Prostate gland (tissue), 2 donors: ENCODE results near the gene MDH1. TPM values are rescaled to one million over a fixed set of nuclear protein-coding genes. Genes with fewer than 3 reads are reported as not detected.

Source experiments
- DNase-seq: peaks from one replicate; pipeline ENCODE4 v3.0.0-alpha.2; 2019; ENCODE audit warnings: low spot score
- H3K27ac ChIP-seq, 2 donors: fragments of 200-600 bp; sonication (generic); 2 replicates each; pipeline ENCODE4 v1.5.1; 2017 to 2019
- H3K27me3 ChIP-seq: fragments of 200-600 bp; sonication (generic); replicated peaks from 2 replicates; pipeline ENCODE4 v1.5.1; 2019; ENCODE audit not compliant: insufficient read depth
- H3K36me3 ChIP-seq, 2 donors: fragments of 200-600 bp; sonication (generic); 1 replicate in 1 of 2; 2 replicates in 1 of 2; pipeline versions ENCODE4 v1.5.1 to v1.8.1; 2017 to 2019
- H3K4me1 ChIP-seq: fragments of 200-600 bp; sonication (generic); replicated peaks from 2 replicates; pipeline ENCODE4 v1.5.1; 2019
- H3K4me3 ChIP-seq, 2 donors: fragments of 200-600 bp; sonication (generic); 2 replicates each; pipeline ENCODE4 v1.5.1; 2017 to 2019
- H3K9me3 ChIP-seq: fragments of 200-600 bp; sonication (generic); 2 replicates; pipeline ENCODE4 v1.5.1; 2017
- POLR2A ChIP-seq: fragments of 450-650 bp; IDR thresholded peaks from one replicate; pipeline ENCODE4 v1.6.1; 2016; ENCODE audit warnings: antibody characterized with exemption, mild to moderate bottlenecking
- POLR2AphosphoS5 ChIP-seq: sonication (generic); formaldehyde crosslinking; IDR thresholded peaks from one replicate; pipeline ENCODE4 v1.6.1; 2017; ENCODE audit warnings: antibody characterized with exemption
- WGBS: methylation state at CpG from one replicate; pipeline ENCODE4 v1.1.5; 2018; 5-methylcytosine and 5-hydroxymethylcytosine counted together
- intact Hi-C: fragments of 100-400 bp; cut with DNase I; formaldehyde crosslinking; loops from one replicate; pipeline ENCODE4 v1.14.2; 2022
- total RNA-seq, 2 donors: library from RNA; depleted of rRNA; stranded (reverse); fragments of >200 nt; gene quantifications; one replicate each; pipeline ENCODE4 v1.1.0, GENCODE V29; 2016
- TF ChIP-seq, protein P1 (sequence below), 4 experiments: fragments of 200-600 bp in 2 of 4; fragments of 450-650 bp in 2 of 4; sonication (generic) in 2 of 4; IDR thresholded peaks; 1 replicate in 3 of 4; 2 replicates in 1 of 4; pipeline ENCODE4 v1.5.1; 2016 to 2019; ENCODE audit warnings: antibody characterized with exemption in 4 of 4, mild to moderate bottlenecking in 2 of 4, moderate library complexity in 2 of 4

MDH1 gene
- total RNA-seq, 2 donors from 2014 or later = 120 to 160 TPM

DNA sequence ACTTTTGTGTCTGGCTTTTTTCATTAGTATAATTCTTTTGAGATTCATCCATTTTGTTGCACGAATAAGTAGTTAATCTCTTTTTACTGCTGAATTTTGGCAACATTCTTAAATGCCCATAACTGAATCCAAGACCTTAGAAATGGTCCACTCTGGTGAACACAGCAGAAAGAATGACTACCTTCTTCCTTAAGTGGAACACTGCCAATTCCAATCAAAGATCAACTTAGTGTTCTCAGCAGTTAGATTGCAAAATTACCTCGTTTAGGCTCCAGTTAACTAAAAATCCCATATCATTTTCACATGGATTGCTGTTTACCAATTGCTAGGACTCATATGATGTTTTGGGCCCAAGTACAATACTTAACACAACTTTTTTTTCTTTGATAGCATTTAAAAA is 59.9 kb downstream of the MDH1 start:
- intact Hi-C loops = no loop called here
- DNase-seq = no peak
- Histone ChIP-seq H3K4me3 (no peak overlapping the region), H3K36me3 (no peaks in the 10 kb centered on the region), H3K9me3 (no peaks in the 10 kb centered on the region), H3K27me3 (no peaks in the 10 kb centered on the region), H3K27ac (no peak overlapping the region), H3K4me1 (no peaks in the 10 kb centered on the region)
- WGBS = 76% methylated on average over 2 of the region's 2 CpGs
- TF ChIP-seq POLR2A = no peak

DNA sequence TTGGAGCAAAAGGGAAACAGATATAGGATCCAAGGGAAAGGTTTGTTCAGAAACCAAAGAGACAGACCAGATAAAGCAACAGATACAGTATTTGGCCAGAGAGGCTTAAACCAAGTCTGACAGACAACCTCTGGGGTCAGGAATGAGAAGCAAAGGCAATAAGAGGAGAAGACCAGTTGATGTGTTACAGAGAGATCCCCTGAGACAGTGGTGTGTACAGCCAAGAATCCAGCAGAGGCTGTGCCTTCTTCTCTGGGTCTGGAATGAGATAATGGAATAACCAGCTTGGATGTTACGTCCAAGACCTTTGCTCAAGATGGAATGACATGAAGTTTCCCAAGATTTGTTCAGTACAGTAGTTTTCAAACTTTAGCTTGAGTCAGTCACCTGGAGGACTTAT is 61.1 kb downstream of the MDH1 start:
- intact Hi-C loops = no loop called here
- WGBS = 79% methylated on average over 1 of the region's 1 CpG
- DNase-seq = no peak
- Histone ChIP-seq H3K36me3 (no peaks in the 10 kb centered on the region), H3K27ac (no peak overlapping the region), H3K9me3 (no peaks in the 10 kb centered on the region), H3K4me3 (no peak overlapping the region), H3K4me1 (no peaks in the 10 kb centered on the region), H3K27me3 (no peaks in the 10 kb centered on the region)
- TF ChIP-seq, protein P1, sequence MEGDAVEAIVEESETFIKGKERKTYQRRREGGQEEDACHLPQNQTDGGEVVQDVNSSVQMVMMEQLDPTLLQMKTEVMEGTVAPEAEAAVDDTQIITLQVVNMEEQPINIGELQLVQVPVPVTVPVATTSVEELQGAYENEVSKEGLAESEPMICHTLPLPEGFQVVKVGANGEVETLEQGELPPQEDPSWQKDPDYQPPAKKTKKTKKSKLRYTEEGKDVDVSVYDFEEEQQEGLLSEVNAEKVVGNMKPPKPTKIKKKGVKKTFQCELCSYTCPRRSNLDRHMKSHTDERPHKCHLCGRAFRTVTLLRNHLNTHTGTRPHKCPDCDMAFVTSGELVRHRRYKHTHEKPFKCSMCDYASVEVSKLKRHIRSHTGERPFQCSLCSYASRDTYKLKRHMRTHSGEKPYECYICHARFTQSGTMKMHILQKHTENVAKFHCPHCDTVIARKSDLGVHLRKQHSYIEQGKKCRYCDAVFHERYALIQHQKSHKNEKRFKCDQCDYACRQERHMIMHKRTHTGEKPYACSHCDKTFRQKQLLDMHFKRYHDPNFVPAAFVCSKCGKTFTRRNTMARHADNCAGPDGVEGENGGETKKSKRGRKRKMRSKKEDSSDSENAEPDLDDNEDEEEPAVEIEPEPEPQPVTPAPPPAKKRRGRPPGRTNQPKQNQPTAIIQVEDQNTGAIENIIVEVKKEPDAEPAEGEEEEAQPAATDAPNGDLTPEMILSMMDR (IDR thresholded peaks at IDR 0.05) = no peak
- no peak for TF ChIP-seq POLR2A
- TF ChIP-seq POLR2AphosphoS5 = no peak

DNA sequence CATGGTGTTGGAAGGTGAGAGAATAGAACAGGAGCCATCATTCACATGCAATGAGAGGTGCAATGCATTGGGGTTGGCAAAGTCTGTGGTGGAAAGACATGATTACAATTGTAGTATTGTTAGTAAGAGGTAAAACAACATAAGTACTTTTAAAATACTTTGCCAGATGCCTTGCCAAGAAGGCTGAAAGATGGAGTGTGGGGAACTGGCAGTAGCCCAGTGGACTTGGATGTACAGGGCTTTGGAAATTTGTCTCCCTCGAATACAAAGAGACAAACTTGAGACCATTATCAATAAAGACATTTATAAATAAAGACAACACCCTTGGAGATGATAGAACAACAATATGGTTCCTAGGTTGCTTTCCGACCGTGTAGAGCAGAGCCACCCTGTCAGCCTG is 62.0 kb downstream of the MDH1 start:
- Histone ChIP-seq H3K36me3 (no peaks in the 10 kb centered on the region), H3K4me3 (no peak overlapping the region), H3K9me3 (no peaks in the 10 kb centered on the region), H3K27ac (no peak overlapping the region), H3K4me1 (no peaks in the 10 kb centered on the region), H3K27me3 (no peaks in the 10 kb centered on the region)
- intact Hi-C loops = no loop called here
- DNase-seq = no peak
- 72% methylated on average over 3 of the region's 3 CpGs for WGBS
- TF ChIP-seq POLR2AphosphoS5 (no peak), POLR2A (no peak)
- TF ChIP-seq, protein P1 (IDR thresholded peaks at IDR 0.05) = no peak

DNA sequence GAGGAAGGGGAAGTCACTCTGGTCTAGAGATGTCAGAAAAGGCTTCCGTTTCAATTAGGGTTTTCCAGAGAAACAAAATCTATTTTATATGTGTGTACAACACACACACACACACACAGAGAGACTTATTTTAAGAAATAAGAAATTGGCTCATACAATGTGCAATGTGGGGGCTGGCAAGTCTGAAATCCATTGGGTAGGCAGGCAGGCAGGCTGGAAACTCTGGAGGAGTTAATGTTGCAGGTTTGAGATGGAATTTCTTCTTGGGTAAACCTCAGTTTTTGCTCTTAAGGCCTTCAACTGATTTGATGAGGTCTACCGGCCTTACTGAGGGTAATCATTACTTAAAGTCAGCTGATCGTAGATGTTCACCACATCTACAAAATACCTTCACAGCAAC is 62.6 kb downstream of the MDH1 start:
- H3K4me3 ChIP-seq = no peak overlapping the region
- no peaks in the 10 kb centered on the region for H3K27me3 ChIP-seq
- H3K36me3 ChIP-seq = no peaks in the 10 kb centered on the region
- H3K27ac ChIP-seq = no peak overlapping the region
- no peak for DNase-seq
- 81% methylated on average over 3 of the region's 3 CpGs for WGBS
- H3K4me1 ChIP-seq = no peaks in the 10 kb centered on the region
- TF ChIP-seq, protein P1 (IDR thresholded peaks at IDR 0.05) = no peak
- no peak for TF ChIP-seq POLR2A
- TF ChIP-seq POLR2AphosphoS5 = no peak
- intact Hi-C loops = no loop called here
- H3K9me3 ChIP-seq = no peaks in the 10 kb centered on the region

GRCh38 chr2:63651861-63652651 is 63.3 kb downstream of the MDH1 start:
- no peak for DNase-seq
- no peaks in the 10 kb centered on the region for H3K4me1 ChIP-seq
- 85% methylated on average over 4 of the region's 4 CpGs for WGBS
- intact Hi-C loops = no loop called here
- H3K27ac ChIP-seq = no peak overlapping the region
- H3K9me3 ChIP-seq = no peaks in the 10 kb centered on the region
- no peaks in the 10 kb centered on the region for H3K36me3 ChIP-seq
- TF ChIP-seq POLR2A (no peak), POLR2AphosphoS5 (no peak)
- TF ChIP-seq, protein P1 (IDR thresholded peaks at IDR 0.05) = no peak
- H3K27me3 ChIP-seq = no peaks in the 10 kb centered on the region
- H3K4me3 ChIP-seq = no peak overlapping the region
